WTC11 (cell line): ENCODE results near the gene FAM167B. TPM values are rescaled to one million over a fixed set of nuclear protein-coding genes. Genes with fewer than 3 reads are reported as not detected.
A peak's percentile ranks its signal among the peaks of the same experiment; 100 is the strongest.

Experiments
- ATAC-seq: fragments of 200-7000 bp; cut with Tn5 transposase; 2 replicates; pipeline ENCODE4 v1.10.0; 2021; ENCODE audit warnings: mild to moderate bottlenecking, moderate library complexity
- CTCF ChIA-PET: fragments of 300-600 bp; sonication (Branson Sonifier 250); formaldehyde crosslinking; loops from one replicate; lab custom pipeline; 2021; ENCODE audit warnings: antibody characterized with exemption; lab: Charles Lee
- POLR2A ChIA-PET: fragments of 350-600 bp; sonication (Branson Sonifier 250); formaldehyde crosslinking; loops from one replicate; lab custom pipeline; 2021; ENCODE audit warnings: antibody characterized with exemption; lab: Charles Lee
- DNase-seq: peaks from one replicate; pipeline ENCODE4 v3.0.0; 2021; ENCODE audit warnings: low spot score
- H3K27ac Mint-ChIP-seq: 2 replicates; pipeline ENCODE4 v1.8.0; 2021; ENCODE audit warnings: mixed read lengths
- H3K27me3 Mint-ChIP-seq: 2 replicates; pipeline ENCODE4 v1.8.0; 2021; ENCODE audit warnings: low read depth, mild to moderate bottlenecking, moderate library complexity, mixed read lengths
- H3K36me3 Mint-ChIP-seq: 2 replicates; pipeline ENCODE4 v1.8.0; 2021; ENCODE audit warnings: mixed read lengths
- H3K4me1 Mint-ChIP-seq: 2 replicates; pipeline ENCODE4 v1.8.0; 2022; ENCODE audit warnings: mixed read lengths
- H3K4me3 Mint-ChIP-seq: 2 replicates; pipeline ENCODE4 v1.8.0; 2021; ENCODE audit warnings: mild to moderate bottlenecking, moderate library complexity, mixed read lengths
- H3K9me3 Mint-ChIP-seq: 2 replicates; pipeline ENCODE4 v1.8.0; 2021; ENCODE audit warnings: mixed read lengths
- ATF1 ChIP-seq: sonication (generic); formaldehyde crosslinking; IDR thresholded peaks from 2 replicates; pipeline ENCODE4 v1.8.1; 2023; ENCODE audit warnings: mild to moderate bottlenecking, moderate library complexity, missing genetic modification reagents
- ATF6 ChIP-seq: sonication (generic); formaldehyde crosslinking; IDR thresholded peaks from 2 replicates; pipeline ENCODE4 v1.8.1; 2023; ENCODE audit warnings: mild to moderate bottlenecking, missing genetic modification reagents
- CDX4 ChIP-seq: fragments of 250-450 bp; sonication (Bioruptor Pico); IDR thresholded peaks from 2 replicates; pipeline ENCODE4 v1.9.0; 2021; ENCODE audit warnings: moderate library complexity, mild to moderate bottlenecking, inconsistent platforms, borderline replicate concordance
- CREB1 ChIP-seq: sonication (generic); formaldehyde crosslinking; IDR thresholded peaks from 2 replicates; pipeline ENCODE4 v1.8.0; 2023; ENCODE audit warnings: mild to moderate bottlenecking, missing genetic modification reagents
- E2F5 ChIP-seq: sonication (generic); formaldehyde crosslinking; IDR thresholded peaks from 2 replicates; pipeline ENCODE4 v1.8.1; 2022; ENCODE audit warnings: mild to moderate bottlenecking, moderate library complexity, missing genetic modification reagents
- ELF4 ChIP-seq: sonication (generic); formaldehyde crosslinking; IDR thresholded peaks from 2 replicates; pipeline ENCODE4 v1.8.1; 2022; ENCODE audit warnings: low read depth, mild to moderate bottlenecking, moderate library complexity, missing genetic modification reagents
- EMX1 ChIP-seq: fragments of 250-450 bp; sonication (Bioruptor Pico); IDR thresholded peaks from 2 replicates; pipeline ENCODE4 v1.8.0; 2021; ENCODE audit warnings: mild to moderate bottlenecking
- ERG ChIP-seq: fragments of 250-450 bp; sonication (Bioruptor Pico); IDR thresholded peaks from 2 replicates; pipeline ENCODE4 v1.8.0; 2021; ENCODE audit warnings: mild to moderate bottlenecking
- ETV6 ChIP-seq: sonication (generic); formaldehyde crosslinking; IDR thresholded peaks from 2 replicates; pipeline ENCODE4 v1.8.1; 2022; ENCODE audit warnings: mild to moderate bottlenecking, missing genetic modification reagents
- FOXK1 ChIP-seq: sonication (generic); formaldehyde crosslinking; IDR thresholded peaks from 2 replicates; pipeline ENCODE4 v1.8.0; 2022; ENCODE audit warnings: mild to moderate bottlenecking, moderate library complexity, missing genetic modification reagents
- FOXP4 ChIP-seq: sonication (generic); formaldehyde crosslinking; IDR thresholded peaks from 2 replicates; pipeline ENCODE4 v1.8.0; 2022; ENCODE audit warnings: mild to moderate bottlenecking, missing genetic modification reagents
- GTF2I ChIP-seq: fragments of 250-450 bp; sonication (Bioruptor Pico); conservative IDR thresholded peaks from 2 replicates; pipeline ENCODE4 v1.4.0; 2021; ENCODE audit warnings: mild to moderate bottlenecking
- IRF2 ChIP-seq: sonication (generic); formaldehyde crosslinking; IDR thresholded peaks from 2 replicates; pipeline ENCODE4 v1.8.0; 2022; ENCODE audit warnings: low read depth, missing genetic modification reagents, borderline replicate concordance
- NR2C2 ChIP-seq: sonication (generic); formaldehyde crosslinking; IDR thresholded peaks from 2 replicates; pipeline ENCODE4 v1.8.0; 2022; ENCODE audit warnings: mild to moderate bottlenecking, missing genetic modification reagents
- PREB ChIP-seq: sonication (generic); formaldehyde crosslinking; IDR thresholded peaks from 2 replicates; pipeline ENCODE4 v1.8.1; 2022; ENCODE audit warnings: mild to moderate bottlenecking, missing genetic modification reagents, moderate library complexity, borderline replicate concordance
- RORB ChIP-seq: fragments of 250-450 bp; sonication (Bioruptor Pico); IDR thresholded peaks from 2 replicates; pipeline ENCODE4 v1.9.0; 2021; ENCODE audit warnings: mild to moderate bottlenecking
- SOX15 ChIP-seq: fragments of 250-450 bp; sonication (Bioruptor Pico); IDR thresholded peaks from 2 replicates; pipeline ENCODE4 v1.9.0; 2021; ENCODE audit warnings: mild to moderate bottlenecking
- USF2 ChIP-seq: sonication (generic); formaldehyde crosslinking; IDR thresholded peaks from 2 replicates; pipeline ENCODE4 v1.8.1; 2023; ENCODE audit warnings: mild to moderate bottlenecking, missing genetic modification reagents, moderate library complexity
- ZNF317 ChIP-seq: sonication (generic); formaldehyde crosslinking; IDR thresholded peaks from 2 replicates; pipeline ENCODE4 v1.8.1; 2023; ENCODE audit warnings: low read depth, mild to moderate bottlenecking, moderate library complexity, missing genetic modification reagents, borderline replicate concordance
- ZNF425 ChIP-seq: fragments of 250-450 bp; sonication (Bioruptor Pico); conservative IDR thresholded peaks from 2 replicates; pipeline ENCODE4 v1.9.0; 2021; ENCODE audit warnings: mild to moderate bottlenecking
- ZNF512 ChIP-seq: sonication (generic); formaldehyde crosslinking; IDR thresholded peaks from 2 replicates; pipeline ENCODE4 v1.8.1; 2022; ENCODE audit warnings: missing genetic modification reagents, borderline replicate concordance
- total RNA-seq: library from RNA; stranded (reverse); gene quantifications from 3 replicates; pipeline ENCODE4 v1.2.3, GENCODE V29; 2021

Gene FAM167B
- total RNA-seq, 1 experiment from 2014 or later = 5.4 TPM

GRCh38 chr1:32241001-32241763 is 5.8 kb upstream of the FAM167B start (continued):
- TF ChIP-seq ERG (CRISPR knock-in tag) (no peak), USF2 (CRISPR knock-in tag) (no peak), GTF2I (no peak), ATF6 (CRISPR knock-in tag) (no peak), E2F5 (peak; percentile 42; the same call in 1 of the 2 replicates), ELF4 (no peak), NR2C2 (no peak), RORB (CRISPR knock-in tag) (no peak), ATF1 (CRISPR knock-in tag) (no peak), ETV6 (CRISPR knock-in tag) (no peak), SOX15 (CRISPR knock-in tag) (no peak), ZNF425 (CRISPR knock-in tag) (no peak), FOXP4 (CRISPR knock-in tag) (peak; percentile 59; the same call in 1 of the 2 replicates), ZNF512 (no peak)

- Mint-ChIP-seq H3K36me3 (no peaks in the 10 kb centered on the region), H3K9me3 (no peaks in the 10 kb centered on the region), H3K4me3 (peak overlapping the region; percentile 84), H3K27me3 (peaks cover 3% of the 10 kb centered on the region; the same call in 1 of the 2 replicates), H3K4me1 (peaks cover 23% of the 10 kb centered on the region), H3K27ac (peak overlapping the region; percentile 66; the same call in 1 of the 2 replicates)
- ChIA-PET CTCF (interaction anchor here (0.8 to 3.3 kb wide), 6 partner anchors 22 to 108 kb away, joined by 3 to 14 read pairs (median 4); no protein-coding TSS in a partner anchor), POLR2A (interaction anchor here (0.6 kb wide), 1 partner anchor 142 kb away, joined by 3 read pairs; no protein-coding TSS in a partner anchor)
- DNase-seq = peak; percentile 23
- ATAC-seq = no peak
- TF ChIP-seq CDX4 (CRISPR knock-in tag) (no peak), CREB1 (no peak), ZNF317 (no peak), IRF2 (CRISPR knock-in tag) (no peak), PREB (CRISPR knock-in tag) (no peak), EMX1 (CRISPR knock-in tag) (no peak), FOXK1 (CRISPR knock-in tag) (no peak)
Measured at GRCh38 chr1:32242341-32242851, 4.6 kb upstream of the FAM167B start.
